GM12878 (cell line): ENCODE data around the gene ARHGAP22. TPM values are rescaled to one million over a fixed set of nuclear protein-coding genes. Genes with fewer than 3 reads are reported as not detected.

ENCODE experiments used
- ATAC-seq: fragments of 200-7000 bp; cut with Tn5 transposase; 3 replicates; pipeline ENCODE4 v1.9.1; 2020; ENCODE audit warnings: mild to moderate bottlenecking, moderate library complexity
- BruUV-seq: library from RNA; stranded (reverse); fragments of 400-500 nt; replicated peaks from 2 replicates; lab custom pipeline; 2021; lab: Mats Ljungman, UMichigan
- CTCF ChIA-PET: fragments of 300-600 bp; sonication (Branson Sonifier 250); formaldehyde crosslinking; extraction: SDS; loops from one replicate; lab custom pipeline; 2021; ENCODE audit warnings: inconsistent platforms; lab: Yijun Ruan, JAX
- POLR2A ChIA-PET: fragments of 350-600 bp; formaldehyde crosslinking; extraction: SDS; loops from one replicate; lab custom pipeline; 2021; ENCODE audit warnings: inconsistent platforms; lab: Charles Lee
- RAD21 ChIA-PET: fragments of 300-600 bp; sonication (Branson Sonifier 250); formaldehyde crosslinking; loops from one replicate; lab custom pipeline; 2023; ENCODE audit warnings: antibody characterized with exemption; ENCODE audit not compliant: unreplicated experiment; lab: Charles Lee
- SMC1A ChIA-PET: fragments of 300-600 bp; sonication (Branson Sonifier 250); formaldehyde crosslinking; loops from one replicate; lab custom pipeline; 2023; ENCODE audit not compliant: unreplicated experiment, uncharacterized antibody; lab: Charles Lee
- DNase-seq: peaks from one replicate; pipeline ENCODE4 v3.0.0-alpha.2; 2011; ENCODE audit warnings: low read depth, low spot score
- FAIRE-seq: peaks from 3 replicates; lab custom pipeline; 2011; peaks lifted over from hg19 to GRCh38; lab: Jason Lieb, UNC
- H2AFZ ChIP-seq: 2 replicates; pipeline ENCODE4 v1.6.0; 2011; ENCODE audit warnings: low read depth, low read length, control low read depth; ENCODE audit not compliant: control insufficient read depth
- H3K27ac ChIP-seq: 2 replicates; pipeline ENCODE4 v1.5.1; 2011; ENCODE audit warnings: control low read depth; ENCODE audit not compliant: control insufficient read depth, insufficient read depth
- H3K27me3 ChIP-seq, 2 experiments: replicated peaks in 1 of 2; 2 replicates each; pipeline versions ENCODE4 v1.6.0 to v1.6.1; 2011; ENCODE audit warnings: low read length in 1 of 2; ENCODE audit not compliant: control insufficient read depth in 2 of 2, insufficient read depth in 2 of 2
- H3K36me3 ChIP-seq, 2 experiments: 2 replicates each; pipeline ENCODE4 v1.5.1; 2011; ENCODE audit warnings: low read length in 1 of 2; ENCODE audit not compliant: control insufficient read depth in 2 of 2, insufficient read depth in 2 of 2
- H3K4me1 ChIP-seq: 2 replicates; pipeline ENCODE4 v1.6.1; 2011; ENCODE audit warnings: mild to moderate bottlenecking, low read length, moderate library complexity, mixed read lengths; ENCODE audit not compliant: control insufficient read depth, insufficient read depth
- H3K4me2 ChIP-seq: 2 replicates; pipeline ENCODE4 v1.6.0; 2011; ENCODE audit warnings: control low read depth; ENCODE audit not compliant: control insufficient read depth, insufficient read depth
- H3K4me3 ChIP-seq: fragments of 200-600 bp; sonication (generic); 2 replicates; pipeline ENCODE4 v1.5.1; 2016
- H3K79me2 ChIP-seq: 2 replicates; pipeline ENCODE4 v1.6.0; 2011; ENCODE audit warnings: low read length; ENCODE audit not compliant: control insufficient read depth, insufficient read depth
- H3K9ac ChIP-seq: 2 replicates; pipeline ENCODE4 v1.8.0; 2011; ENCODE audit warnings: low read length, control low read depth, mixed read lengths; ENCODE audit not compliant: control insufficient read depth, insufficient read depth
- H3K9me3 ChIP-seq: replicated peaks from 3 replicates; pipeline ENCODE4 v1.5.1; 2011; ENCODE audit warnings: mild to moderate bottlenecking, low read length; ENCODE audit not compliant: control insufficient read depth, insufficient read depth
- H4K20me1 ChIP-seq: 2 replicates; pipeline ENCODE4 v1.6.0; 2011; ENCODE audit not compliant: control insufficient read depth, insufficient read depth
- CHD2 ChIP-seq: IDR thresholded peaks from 2 replicates; pipeline ENCODE4 v1.6.1; 2011; ENCODE audit warnings: low read depth, low read length, improper control_type of control experiment, borderline replicate concordance
- ESRRA ChIP-seq: IDR thresholded peaks from 2 replicates; pipeline ENCODE4 v1.6.1; 2012; ENCODE audit warnings: mild to moderate bottlenecking, low read length, improper control_type of control experiment
- HCFC1 ChIP-seq: fragments of 150-350 bp; IDR thresholded peaks from 2 replicates; pipeline ENCODE4 v1.6.1; 2014; ENCODE audit warnings: low read length
- IKZF2 ChIP-seq, 2 experiments: fragments of 450-650 bp; IDR thresholded peaks; 2 replicates each; pipeline ENCODE4 v1.6.1; 2017; ENCODE audit warnings: mild to moderate bottlenecking in 2 of 2, moderate library complexity in 2 of 2
- PML ChIP-seq: IDR thresholded peaks from 2 replicates; pipeline ENCODE4 v1.6.1; 2012; ENCODE audit warnings: low read length, inconsistent platforms
- RUNX3 ChIP-seq: IDR thresholded peaks from 2 replicates; pipeline ENCODE4 v1.6.1; 2012; ENCODE audit warnings: low read length, inconsistent platforms
- STAT1 ChIP-seq: fragments of 450-650 bp; conservative IDR thresholded peaks from 2 replicates; pipeline ENCODE4 v1.6.1; 2014; ENCODE audit warnings: antibody characterized with exemption, mild to moderate bottlenecking
- TARDBP ChIP-seq: IDR thresholded peaks from 2 replicates; pipeline ENCODE4 v1.6.1; 2016; ENCODE audit warnings: borderline replicate concordance
- ZNF274 ChIP-seq: IDR thresholded peaks from one replicate; pipeline ENCODE4 v1.8.0; 2011; ENCODE audit not compliant: insufficient read length, insufficient read depth
- WGBS: methylation state at CpG from one replicate; pipeline ENCODE4 v1.1.6; 2016; ENCODE audit warnings: low lambda C conversion rate; ENCODE audit not compliant: insufficient replicate concordance, insufficient coverage; ENCODE audit errors: missing lambda C conversion rate; 5-methylcytosine and 5-hydroxymethylcytosine counted together
- in situ Hi-C: fragments of 300-500 bp; cut with MboI; formaldehyde crosslinking; loops from 9 replicates; pipeline ENCODE4 v1.14.3; 2018; ENCODE audit warnings: mixed read lengths
- intact Hi-C: fragments of 100-400 bp; cut with micrococcal nuclease; formaldehyde crosslinking; loops from one replicate; pipeline ENCODE4 v1.14.2; 2022; ENCODE audit not compliant: unreplicated experiment
- polyA plus RNA-seq, 11 experiments: library from polyadenylated mRNA; depleted of rRNA in 4 of 11; unstranded in 6 of 11; stranded (reverse) in 5 of 11; fragments of >200 nt; fragmentation: Nextera tagmentation in 4 of 11; fragmentation: Illumina TruSeq in 1 of 11; extraction: Ambion mirVana in 4 of 11; extraction: Trizol in 1 of 11; gene quantifications; 1 replicate in 1 of 11; 2 replicates in 10 of 11; pipeline versions ENCODE4 v1.2.1 to v1.2.3, GENCODE V29; 2011 to 2016; ENCODE audit warnings: inconsistent platforms in 2 of 11, missing spikeins in 2 of 11, low read depth in 1 of 11
- total RNA-seq, 4 experiments: library from RNA; depleted of rRNA in 3 of 4; stranded (reverse); fragments of >200 nt in 3 of 4; fragmentation: Illumina TruSeq in 1 of 4; extraction: Trizol in 1 of 4; gene quantifications; 2 replicates each; pipeline versions ENCODE4 v1.2.1 to v1.2.3, GENCODE V29; 2013 to 2021
- TF ChIP-seq, protein P1 (sequence below): IDR thresholded peaks from 2 replicates; pipeline ENCODE4 v1.6.1; 2012; ENCODE audit warnings: improper control_type of control experiment, low read depth, low read length; ENCODE audit not compliant: insufficient replicate concordance
- TF ChIP-seq, protein P2 (sequence below): fragments of 450-650 bp; IDR thresholded peaks from 2 replicates; pipeline ENCODE4 v1.6.1; 2018; ENCODE audit warnings: borderline replicate concordance, mild to moderate bottlenecking; ENCODE audit not compliant: partially characterized antibody

Gene ARHGAP22
- total and polyA plus RNA-seq, 10 of the 15 experiments (the other 5 are each of a cell fraction or from before 2014, with no cell fraction given) = 0.07 to 0.61 (median 0.18) TPM; not detected in 5

DNA sequence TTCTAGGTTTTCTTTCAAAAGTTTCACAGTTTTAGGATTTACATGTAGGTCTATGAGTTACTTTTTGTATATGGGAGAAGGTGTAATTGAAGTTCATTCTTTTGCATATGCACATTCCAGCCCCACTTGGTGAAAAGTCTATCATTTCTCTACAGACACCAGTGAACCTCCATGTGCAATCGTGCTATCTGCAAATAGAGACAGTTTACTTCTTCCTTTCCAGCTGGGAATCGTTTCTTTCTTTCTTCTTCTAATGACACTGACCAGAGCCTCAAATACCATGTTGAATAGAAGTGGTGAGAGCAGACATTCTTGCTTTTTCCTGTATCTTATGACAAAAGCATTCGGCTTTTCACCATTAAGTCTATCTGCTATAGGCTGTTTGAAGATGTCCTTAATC lies 122.7 kb downstream of the ARHGAP22 start:
- H3K36me3 ChIP-seq = no peaks in the 10 kb centered on the region
- no peak overlapping the region for H3K4me2 ChIP-seq
- 30% methylated on average over 3 of the region's 3 CpGs for WGBS
- RAD21 ChIA-PET = no interaction called here
- no peak overlapping the region for H2AFZ ChIP-seq
- no peaks in the 10 kb centered on the region; a peak in 2 of 4 replicates for H3K27me3 ChIP-seq
- intact Hi-C loops (loop anchor here (5.0 kb wide), 1 partner anchor 45 kb away; no protein-coding TSS in a partner anchor), in situ Hi-C loops (no loop called here)
- no TSS peak for BruUV-seq
- no peaks in the 10 kb centered on the region for H3K79me2 ChIP-seq
- no peaks in the 10 kb centered on the region for H4K20me1 ChIP-seq
- no peak for TF ChIP-seq HCFC1
- no peak for TF ChIP-seq PML
- no peak for TF ChIP-seq STAT1
- no peak for TF ChIP-seq TARDBP
- TF ChIP-seq, all 136 proteins: peak for 0
- no peak overlapping the region for H3K27ac ChIP-seq
- H3K9ac ChIP-seq = no peak overlapping the region
- ChIA-PET SMC1A (no interaction called here), CTCF (no interaction called here), POLR2A (no interaction called here)
- FAIRE-seq (no peak), DNase-seq (no peak), ATAC-seq (no peak)
- no peaks in the 10 kb centered on the region for H3K4me1 ChIP-seq
- no peak overlapping the region for H3K4me3 ChIP-seq
- H3K9me3 ChIP-seq = no peaks in the 10 kb centered on the region

- H3K79me2 ChIP-seq = no peaks in the 10 kb centered on the region
- ChIA-PET RAD21 (no interaction called here), CTCF (no interaction called here), POLR2A (no interaction called here), SMC1A (interaction anchor here (0.7 to 1.1 kb wide), 2 partner anchors 10 to 53 kb away, joined by 3 to 4 read pairs; no protein-coding TSS in a partner anchor)
- WGBS = 13% methylated on average over 2 of the region's 2 CpGs
- no peak overlapping the region for H2AFZ ChIP-seq
- no TSS peak for BruUV-seq
- in situ Hi-C loops (no loop called here), intact Hi-C loops (loop anchor here (5.0 kb wide), 1 partner anchor 46 kb away; no protein-coding TSS in a partner anchor)
- H3K36me3 ChIP-seq = no peaks in the 10 kb centered on the region
- H3K9me3 ChIP-seq = no peaks in the 10 kb centered on the region
- ATAC-seq = no peak
- no peak for FAIRE-seq
- no peaks in the 10 kb centered on the region; a peak in 2 of 4 replicates for H3K27me3 ChIP-seq
- H3K4me3 ChIP-seq = no peak overlapping the region
- H3K4me2 ChIP-seq = no peak overlapping the region
- no peak overlapping the region for H3K9ac ChIP-seq
- H4K20me1 ChIP-seq = no peaks in the 10 kb centered on the region
- H3K4me1 ChIP-seq = no peaks in the 10 kb centered on the region
- no peak for DNase-seq
- no peak overlapping the region for H3K27ac ChIP-seq
- TF ChIP-seq CHD2 = no peak
- TF ChIP-seq, protein P1, sequence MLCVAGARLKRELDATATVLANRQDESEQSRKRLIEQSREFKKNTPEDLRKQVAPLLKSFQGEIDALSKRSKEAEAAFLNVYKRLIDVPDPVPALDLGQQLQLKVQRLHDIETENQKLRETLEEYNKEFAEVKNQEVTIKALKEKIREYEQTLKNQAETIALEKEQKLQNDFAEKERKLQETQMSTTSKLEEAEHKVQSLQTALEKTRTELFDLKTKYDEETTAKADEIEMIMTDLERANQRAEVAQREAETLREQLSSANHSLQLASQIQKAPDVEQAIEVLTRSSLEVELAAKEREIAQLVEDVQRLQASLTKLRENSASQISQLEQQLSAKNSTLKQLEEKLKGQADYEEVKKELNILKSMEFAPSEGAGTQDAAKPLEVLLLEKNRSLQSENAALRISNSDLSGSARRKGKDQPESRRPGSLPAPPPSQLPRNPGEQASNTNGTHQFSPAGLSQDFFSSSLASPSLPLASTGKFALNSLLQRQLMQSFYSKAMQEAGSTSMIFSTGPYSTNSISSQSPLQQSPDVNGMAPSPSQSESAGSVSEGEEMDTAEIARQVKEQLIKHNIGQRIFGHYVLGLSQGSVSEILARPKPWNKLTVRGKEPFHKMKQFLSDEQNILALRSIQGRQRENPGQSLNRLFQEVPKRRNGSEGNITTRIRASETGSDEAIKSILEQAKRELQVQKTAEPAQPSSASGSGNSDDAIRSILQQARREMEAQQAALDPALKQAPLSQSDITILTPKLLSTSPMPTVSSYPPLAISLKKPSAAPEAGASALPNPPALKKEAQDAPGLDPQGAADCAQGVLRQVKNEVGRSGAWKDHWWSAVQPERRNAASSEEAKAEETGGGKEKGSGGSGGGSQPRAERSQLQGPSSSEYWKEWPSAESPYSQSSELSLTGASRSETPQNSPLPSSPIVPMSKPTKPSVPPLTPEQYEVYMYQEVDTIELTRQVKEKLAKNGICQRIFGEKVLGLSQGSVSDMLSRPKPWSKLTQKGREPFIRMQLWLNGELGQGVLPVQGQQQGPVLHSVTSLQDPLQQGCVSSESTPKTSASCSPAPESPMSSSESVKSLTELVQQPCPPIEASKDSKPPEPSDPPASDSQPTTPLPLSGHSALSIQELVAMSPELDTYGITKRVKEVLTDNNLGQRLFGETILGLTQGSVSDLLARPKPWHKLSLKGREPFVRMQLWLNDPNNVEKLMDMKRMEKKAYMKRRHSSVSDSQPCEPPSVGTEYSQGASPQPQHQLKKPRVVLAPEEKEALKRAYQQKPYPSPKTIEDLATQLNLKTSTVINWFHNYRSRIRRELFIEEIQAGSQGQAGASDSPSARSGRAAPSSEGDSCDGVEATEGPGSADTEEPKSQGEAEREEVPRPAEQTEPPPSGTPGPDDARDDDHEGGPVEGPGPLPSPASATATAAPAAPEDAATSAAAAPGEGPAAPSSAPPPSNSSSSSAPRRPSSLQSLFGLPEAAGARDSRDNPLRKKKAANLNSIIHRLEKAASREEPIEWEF = no peak
- TF ChIP-seq ESRRA = no peak
- no peak for TF ChIP-seq RUNX3
- TF ChIP-seq ZNF274 = no peak
- TF ChIP-seq, protein P2, sequence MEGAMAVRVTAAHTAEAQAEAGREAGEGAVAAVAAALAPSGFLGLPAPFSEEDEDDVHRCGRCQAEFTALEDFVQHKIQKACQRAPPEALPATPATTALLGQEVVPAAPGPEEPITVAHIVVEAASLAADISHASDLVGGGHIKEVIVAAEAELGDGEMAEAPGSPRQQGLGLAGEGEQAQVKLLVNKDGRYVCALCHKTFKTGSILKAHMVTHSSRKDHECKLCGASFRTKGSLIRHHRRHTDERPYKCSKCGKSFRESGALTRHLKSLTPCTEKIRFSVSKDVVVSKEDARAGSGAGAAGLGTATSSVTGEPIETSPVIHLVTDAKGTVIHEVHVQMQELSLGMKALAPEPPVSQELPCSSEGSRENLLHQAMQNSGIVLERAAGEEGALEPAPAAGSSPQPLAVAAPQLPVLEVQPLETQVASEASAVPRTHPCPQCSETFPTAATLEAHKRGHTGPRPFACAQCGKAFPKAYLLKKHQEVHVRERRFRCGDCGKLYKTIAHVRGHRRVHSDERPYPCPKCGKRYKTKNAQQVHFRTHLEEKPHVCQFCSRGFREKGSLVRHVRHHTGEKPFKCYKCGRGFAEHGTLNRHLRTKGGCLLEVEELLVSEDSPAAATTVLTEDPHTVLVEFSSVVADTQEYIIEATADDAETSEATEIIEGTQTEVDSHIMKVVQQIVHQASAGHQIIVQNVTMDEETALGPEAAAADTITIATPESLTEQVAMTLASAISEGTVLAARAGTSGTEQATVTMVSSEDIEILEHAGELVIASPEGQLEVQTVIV = no peak
- no peak for TF ChIP-seq IKZF2 (IDR thresholded peaks at IDR 0.05)
Observed at GRCh38 chr10:48481385-48481784, 123.5 kb downstream of the ARHGAP22 start.
